Peyer's patch (tissue), 4 donors: ENCODE data around the gene ERMP1.

Experiments used
- POLR2A ChIP-seq, 2 donors: fragments of 450-650 bp; IDR thresholded peaks; one replicate each; pipeline ENCODE4 v1.5.1; 2017; ENCODE audit warnings: antibody characterized with exemption in 2 of 2, mild to moderate bottlenecking in 2 of 2, moderate library complexity in 2 of 2
- TF ChIP-seq, protein P1 (sequence below), 6 experiments: fragments of 450-650 bp in 4 of 6; fragments of 200-600 bp in 2 of 6; sonication (generic) in 1 of 6; IDR thresholded peaks; one replicate each; pipeline ENCODE4 v1.5.1; 2017 to 2019; ENCODE audit warnings: antibody characterized with exemption in 6 of 6, mild to moderate bottlenecking in 3 of 6, moderate library complexity in 1 of 6

GRCh38 chr9:5864446-5864845 is 31.5 kb upstream of the ERMP1 start:
- TF ChIP-seq, protein P1, sequence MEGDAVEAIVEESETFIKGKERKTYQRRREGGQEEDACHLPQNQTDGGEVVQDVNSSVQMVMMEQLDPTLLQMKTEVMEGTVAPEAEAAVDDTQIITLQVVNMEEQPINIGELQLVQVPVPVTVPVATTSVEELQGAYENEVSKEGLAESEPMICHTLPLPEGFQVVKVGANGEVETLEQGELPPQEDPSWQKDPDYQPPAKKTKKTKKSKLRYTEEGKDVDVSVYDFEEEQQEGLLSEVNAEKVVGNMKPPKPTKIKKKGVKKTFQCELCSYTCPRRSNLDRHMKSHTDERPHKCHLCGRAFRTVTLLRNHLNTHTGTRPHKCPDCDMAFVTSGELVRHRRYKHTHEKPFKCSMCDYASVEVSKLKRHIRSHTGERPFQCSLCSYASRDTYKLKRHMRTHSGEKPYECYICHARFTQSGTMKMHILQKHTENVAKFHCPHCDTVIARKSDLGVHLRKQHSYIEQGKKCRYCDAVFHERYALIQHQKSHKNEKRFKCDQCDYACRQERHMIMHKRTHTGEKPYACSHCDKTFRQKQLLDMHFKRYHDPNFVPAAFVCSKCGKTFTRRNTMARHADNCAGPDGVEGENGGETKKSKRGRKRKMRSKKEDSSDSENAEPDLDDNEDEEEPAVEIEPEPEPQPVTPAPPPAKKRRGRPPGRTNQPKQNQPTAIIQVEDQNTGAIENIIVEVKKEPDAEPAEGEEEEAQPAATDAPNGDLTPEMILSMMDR (IDR thresholded peaks at IDR 0.05), result no peak
- TF ChIP-seq POLR2A (IDR thresholded peaks at IDR 0.05), result no peak
